GM18511 (cell line): ENCODE results near the gene RANBP6.
A peak's percentile ranks its signal among the peaks of the same experiment; 100 is the strongest.

Experiments
- ATAC-seq: cut with Tn5 transposase; IDR thresholded peaks from one replicate; pipeline ENCODE4 v1.9.1; 2021; ENCODE audit warnings: mild to moderate bottlenecking, moderate library complexity; ENCODE audit not compliant: unreplicated experiment

Gene RANBP6

DNA sequence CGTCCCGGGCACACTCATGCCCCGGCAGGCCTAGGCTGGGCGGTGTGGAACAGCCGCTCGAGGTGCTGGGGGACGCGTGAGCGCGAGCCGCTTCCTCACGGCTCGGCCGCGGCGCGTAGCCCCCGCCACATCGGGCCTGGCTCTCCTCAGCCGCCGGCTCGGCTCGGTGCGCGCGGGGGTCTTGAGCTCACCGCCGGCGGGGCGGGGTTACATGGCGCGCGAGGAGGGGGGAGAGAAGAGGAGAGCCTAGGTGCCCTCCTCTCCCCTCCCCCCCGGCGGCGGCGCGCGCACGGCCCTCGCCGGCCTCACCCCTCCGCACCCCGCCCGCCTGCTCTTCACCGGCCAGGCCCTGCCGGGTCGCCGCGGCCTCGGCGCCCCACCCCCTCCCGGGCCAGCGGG lies 7.7 kb downstream of the RANBP6 start:
- ATAC-seq: peak; percentile 57

DNA sequence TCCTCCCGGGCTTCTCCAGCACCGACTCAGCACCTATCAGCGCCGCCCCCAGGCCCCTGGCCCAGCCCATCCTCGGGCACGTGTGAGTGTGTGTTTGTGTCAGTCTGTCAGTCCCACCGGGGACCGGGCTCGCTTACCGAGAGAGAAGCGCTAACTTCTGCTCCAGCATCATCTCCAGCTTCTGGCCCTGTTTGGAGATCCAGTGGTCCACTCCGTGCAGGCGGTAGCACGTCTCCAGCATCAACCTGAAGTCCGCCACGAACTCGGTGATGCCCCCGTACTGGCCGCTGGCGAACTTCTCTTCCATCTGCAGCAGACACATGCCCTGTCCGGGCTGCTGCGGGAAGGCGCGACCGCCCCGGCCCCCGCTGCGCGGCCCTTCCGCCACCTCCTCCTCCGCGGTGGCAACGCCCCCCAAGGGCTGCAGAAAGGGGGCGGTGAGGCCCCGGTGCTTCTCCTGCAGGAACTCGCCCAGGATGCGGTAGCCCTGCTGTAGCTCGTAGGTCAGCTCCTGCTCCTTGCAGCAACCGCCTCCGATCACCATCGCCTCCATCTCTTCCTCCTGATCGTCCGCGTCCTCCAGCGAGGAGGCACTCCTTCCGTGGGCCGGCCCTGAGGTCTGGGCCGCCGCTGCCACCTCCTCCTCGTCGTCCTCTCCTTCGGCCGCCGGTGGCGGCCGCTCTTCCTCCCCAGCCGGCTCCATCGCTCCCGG lies 8.2 kb downstream of the RANBP6 start:
- peak; percentile 74 for ATAC-seq

DNA sequence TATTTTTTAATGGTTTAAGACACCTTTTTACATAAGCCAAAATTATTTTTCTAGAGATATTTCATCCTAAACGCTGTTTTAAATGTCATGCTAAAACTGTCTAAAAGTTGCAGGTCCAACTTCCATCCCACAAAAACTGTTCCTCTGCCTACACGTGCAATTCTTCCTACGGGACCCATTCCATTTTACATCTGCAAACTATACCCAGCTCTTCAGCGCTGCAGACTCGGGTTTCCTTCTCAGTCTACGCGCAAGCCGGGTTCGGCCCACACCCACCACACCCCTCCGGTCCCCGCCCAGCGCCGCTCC lies 8.7 kb downstream of the RANBP6 start:
- ATAC-seq: no peak

DNA sequence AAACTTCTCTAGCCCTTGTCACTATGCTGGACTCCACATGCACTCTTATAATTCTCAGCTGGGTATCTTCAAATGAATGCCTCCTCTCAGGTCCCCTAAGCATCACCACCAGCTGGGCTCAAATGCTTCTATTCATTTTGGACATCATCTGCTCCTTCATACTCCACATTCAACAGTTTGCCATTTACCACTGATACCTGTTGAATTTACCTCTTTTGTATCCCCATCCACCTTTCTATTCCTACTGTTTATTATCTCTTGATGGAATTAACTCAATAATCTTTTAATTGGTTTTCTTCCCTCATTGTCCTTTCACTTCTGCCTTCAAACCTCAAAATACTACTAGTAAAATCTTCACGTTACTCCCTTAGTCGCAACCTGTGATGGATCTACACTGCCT lies 14.5 kb downstream of the RANBP6 start:
- ATAC-seq: no peak

DNA sequence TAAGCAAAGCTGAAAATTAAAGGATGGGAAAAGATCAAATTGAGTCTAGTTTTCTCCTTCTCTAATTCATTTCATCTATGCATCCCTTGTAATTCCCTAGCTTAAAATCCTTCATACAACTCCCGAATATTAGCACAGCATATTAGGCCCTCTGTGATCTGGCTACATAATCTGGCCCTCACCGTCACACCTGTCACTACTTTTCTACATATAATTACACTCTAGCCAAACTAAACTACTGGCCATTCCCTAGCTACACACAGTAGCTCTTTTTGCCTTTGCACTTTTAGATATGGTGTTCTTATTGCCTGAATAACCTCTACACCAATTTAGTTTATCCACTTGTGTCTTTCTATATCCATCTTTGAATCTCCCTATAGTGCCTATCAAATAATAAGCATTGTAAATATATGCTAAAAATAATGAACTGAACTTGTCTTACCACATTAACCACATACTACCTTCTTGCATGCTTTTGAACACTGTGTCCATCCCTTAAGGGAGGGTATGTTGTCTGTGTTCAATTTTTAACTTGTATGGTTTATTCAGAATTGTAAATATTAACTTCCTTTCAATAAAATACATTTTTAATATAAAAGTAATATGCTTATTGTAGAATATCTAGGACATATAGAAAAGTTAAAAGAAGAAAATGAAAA lies 15.9 kb downstream of the RANBP6 start:
- no peak for ATAC-seq

DNA sequence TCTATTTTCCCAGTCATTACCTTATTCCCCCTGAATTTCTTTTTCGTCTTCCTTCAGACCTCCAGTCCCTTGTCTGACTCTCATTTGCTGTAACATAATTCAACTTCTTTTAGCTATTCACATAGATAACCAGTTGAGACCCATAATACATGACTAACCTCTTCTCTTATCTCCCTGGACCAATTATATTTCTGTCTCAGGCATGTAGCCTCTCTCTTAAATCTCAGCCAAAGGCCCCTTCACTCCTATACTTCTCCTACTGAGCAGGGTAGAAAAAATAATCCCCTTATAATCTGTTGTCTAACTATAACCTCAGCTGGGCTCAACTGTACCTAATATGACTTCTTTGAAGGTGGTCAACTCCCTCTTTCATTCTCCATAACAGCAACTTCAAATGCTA lies 20.9 kb downstream of the RANBP6 start:
- no peak for ATAC-seq

DNA sequence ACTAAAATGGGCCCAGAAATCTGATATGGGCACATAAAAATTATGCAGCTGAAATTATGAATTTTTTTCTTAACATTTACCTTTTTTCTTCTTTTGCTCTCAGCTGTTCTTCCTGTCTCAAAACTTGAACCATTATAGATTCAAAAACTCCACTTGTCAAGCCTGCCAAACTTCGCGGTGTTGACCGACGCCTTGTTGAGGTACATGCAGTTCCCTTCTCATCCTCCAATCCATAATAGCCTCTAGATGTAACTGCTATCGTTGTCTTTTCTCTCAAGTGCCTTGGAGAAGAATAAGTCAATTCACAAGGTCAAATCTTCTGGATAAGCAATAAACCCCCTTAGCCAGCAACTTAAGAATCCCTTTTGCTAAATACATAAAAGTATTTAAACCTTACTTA lies 27.2 kb downstream of the RANBP6 start:
- ATAC-seq: no peak

DNA sequence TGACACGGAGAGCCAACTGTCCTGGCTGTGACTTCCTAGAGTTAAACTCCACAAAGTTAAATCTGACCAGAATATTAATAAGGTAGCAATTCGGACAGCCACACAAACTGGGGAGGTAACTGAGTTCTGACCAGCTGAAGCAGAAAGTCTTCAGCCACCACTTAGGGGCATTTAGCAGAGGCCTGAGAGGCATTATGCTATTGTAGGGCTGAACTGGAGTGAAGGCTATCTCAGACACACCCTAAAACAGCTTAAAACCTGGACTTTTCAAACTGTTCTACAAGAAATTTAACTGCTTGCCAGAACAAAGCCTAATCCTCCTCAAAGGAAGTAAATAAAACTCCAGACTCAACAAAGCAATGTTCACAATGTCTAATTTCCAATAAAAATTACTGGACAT lies 32.4 kb downstream of the RANBP6 start:
- ATAC-seq: no peak

DNA sequence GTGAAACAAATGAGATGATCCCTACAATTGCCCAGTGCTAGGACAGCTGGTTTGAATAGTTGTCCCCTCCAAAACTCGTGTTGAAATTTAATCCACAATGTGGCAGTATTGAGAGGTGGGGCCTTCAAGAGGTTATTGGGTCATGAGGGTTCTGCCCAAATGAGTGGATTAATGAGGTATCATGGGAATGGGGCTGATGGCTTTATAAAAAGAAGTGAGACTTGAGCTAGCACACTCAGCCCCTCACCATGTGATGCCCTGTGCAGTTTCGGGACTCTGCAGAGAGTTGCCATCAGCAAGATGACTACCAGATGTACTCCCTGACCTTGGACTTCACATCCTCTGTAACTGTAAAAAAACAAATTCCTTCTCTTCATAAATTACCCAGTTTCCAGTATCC lies 33.1 kb downstream of the RANBP6 start:
- ATAC-seq: no peak

DNA sequence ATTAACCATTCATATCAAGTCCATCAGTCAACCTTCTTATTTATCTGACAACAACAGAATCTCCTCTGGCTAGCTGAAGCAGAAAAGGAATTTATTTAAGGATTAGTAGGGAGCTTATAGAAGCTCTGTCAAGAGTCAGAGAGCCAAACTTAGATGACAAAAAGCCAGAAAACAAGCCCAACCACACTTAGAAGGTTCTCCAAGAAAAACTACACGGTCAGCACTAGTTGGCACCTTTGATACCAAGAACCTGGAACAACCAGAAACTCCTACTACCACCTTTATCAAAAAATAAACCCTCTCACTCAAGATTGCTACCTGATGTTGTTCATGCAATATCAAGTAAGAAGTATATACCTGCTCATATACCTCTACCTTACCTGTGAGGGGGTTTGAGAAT lies 36.9 kb downstream of the RANBP6 start:
- no peak for ATAC-seq

DNA sequence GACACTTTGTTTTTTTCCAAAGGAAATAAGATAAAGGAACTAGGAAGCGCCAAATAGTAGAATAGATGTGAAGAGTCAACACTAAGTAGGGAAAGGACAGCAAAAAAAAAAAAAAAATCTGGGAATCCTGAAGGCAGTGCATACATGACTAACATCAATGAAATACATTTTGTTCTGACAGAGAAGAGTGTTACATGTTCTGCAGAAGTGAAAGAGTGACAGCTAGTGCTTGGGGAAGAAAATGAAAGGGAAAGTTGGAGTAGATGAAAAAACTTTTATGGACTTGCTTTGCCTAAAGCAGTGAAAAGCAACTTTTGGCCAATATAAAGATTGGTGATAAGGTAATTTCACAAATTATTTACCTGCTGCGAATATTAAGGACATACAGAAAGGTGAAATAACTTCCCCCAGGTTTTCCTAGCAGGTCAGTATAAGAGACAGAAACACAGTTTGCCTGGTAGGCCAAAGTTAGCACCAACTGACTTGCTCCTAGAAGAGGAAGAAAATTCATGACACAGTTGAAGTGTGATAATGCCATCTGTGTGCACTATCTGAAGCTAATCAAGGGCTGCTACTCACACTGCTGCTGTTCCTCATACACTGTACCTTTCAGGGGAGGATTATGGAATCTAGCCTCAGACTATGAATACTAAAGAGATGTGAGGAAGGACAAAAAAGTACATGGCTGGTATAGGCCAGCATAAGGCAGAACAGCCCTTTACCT lies 38.6 kb downstream of the RANBP6 start:
- peak; percentile 75 for ATAC-seq

DNA sequence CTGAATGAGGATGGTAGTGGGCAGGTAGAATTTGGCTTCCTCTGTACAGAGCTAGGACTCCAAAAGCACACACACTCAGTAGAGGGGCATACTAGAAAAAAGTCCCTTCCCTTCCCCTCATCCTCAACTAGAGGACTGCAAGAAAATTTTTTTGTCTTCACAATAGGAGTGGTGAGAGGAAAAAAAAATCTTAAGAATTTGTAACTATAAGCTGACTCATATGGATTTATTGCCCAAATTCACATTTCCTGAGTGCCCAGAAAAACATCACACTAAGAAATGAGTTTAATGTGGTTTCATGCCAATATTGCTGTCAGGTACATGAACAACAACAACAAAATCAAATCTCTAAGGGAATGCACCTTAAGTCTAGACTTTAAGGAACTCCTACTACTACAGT lies 43.7 kb downstream of the RANBP6 start:
- no peak for ATAC-seq
